T-helper 9 cell (primary cell): ENCODE results near the gene C4orf50.

ENCODE experiments used
- DNase-seq: peaks from one replicate; pipeline ENCODE4 v3.0.0-alpha.2; 2020
- total RNA-seq, 2 donors: gene quantifications; one replicate each; lab custom pipeline; 2026; lab: John Stamatoyannopoulos, UW

C4orf50 gene
- total RNA-seq: 1.4 to 1.9 reads per million in 2 donors

GRCh38 chr4:6018331-6018730 is at the start of gene C4orf50:
Gene C4orf50 (minus strand): TSS chr4:6018431.
- DNase-seq: no peak

- DNase-seq: no peak
These were observed 47.8 kb upstream of the C4orf50 start for GRCh38 chr4:6065934-6066590.

- no peak for DNase-seq
These were observed 46.9 kb upstream of the C4orf50 start for GRCh38 chr4:6065166-6065565.

GRCh38 chr4:6064383-6064782 is 46.2 kb upstream of the C4orf50 start:
- DNase-seq: no peak

- no peak for DNase-seq
These were observed 45.5 kb upstream of the C4orf50 start for GRCh38 chr4:6063684-6064083.

- DNase-seq: no peak
These were observed 43.9 kb upstream of the C4orf50 start for GRCh38 chr4:6062133-6062532.

- DNase-seq: no peak
These were observed 41.2 kb upstream of the C4orf50 start for GRCh38 chr4:6059375-6059805.

- no peak for DNase-seq
These were observed 40.5 kb upstream of the C4orf50 start for GRCh38 chr4:6058531-6059374.

GRCh38 chr4:6056976-6057766 is 38.9 kb upstream of the C4orf50 start:
- DNase-seq: no peak

GRCh38 chr4:6055436-6055835 is 37.2 kb upstream of the C4orf50 start:
- no peak for DNase-seq

- no peak for DNase-seq
These were observed 36.8 kb upstream of the C4orf50 start for GRCh38 chr4:6055030-6055429.

GRCh38 chr4:6054162-6054922 is 36.1 kb upstream of the C4orf50 start:
- no peak for DNase-seq

GRCh38 chr4:6052679-6053078 is 34.4 kb upstream of the C4orf50 start:
- DNase-seq: no peak

GRCh38 chr4:6050551-6050950 is 32.3 kb upstream of the C4orf50 start:
- DNase-seq: no peak

- DNase-seq: no peak
These were observed 31.8 kb upstream of the C4orf50 start for GRCh38 chr4:6049985-6050384.

- DNase-seq: no peak
These were observed 31.0 kb upstream of the C4orf50 start for GRCh38 chr4:6049278-6049677.

GRCh38 chr4:6048537-6048936 is 30.3 kb upstream of the C4orf50 start:
- DNase-seq: no peak

- no peak for DNase-seq
These were observed 29.0 kb upstream of the C4orf50 start for GRCh38 chr4:6047130-6047673.

- DNase-seq: no peak
These were observed 28.4 kb upstream of the C4orf50 start for GRCh38 chr4:6046526-6047129.

GRCh38 chr4:6044805-6045204 is 26.6 kb upstream of the C4orf50 start:
- DNase-seq: no peak

- DNase-seq: no peak
These were observed 26.0 kb upstream of the C4orf50 start for GRCh38 chr4:6044276-6044675.

- DNase-seq: no peak
These were observed 25.6 kb upstream of the C4orf50 start for GRCh38 chr4:6043843-6044242.
